SK-N-SH treated with all-trans-retinoic acid at 6 μM for 48 hours (cell line): Measurements from ENCODE around the gene TRIP4.

Experiments
- ATAC-seq: fragments of 200-7000 bp; cut with Tn5 transposase; 3 replicates; pipeline ENCODE4 v1.9.1; 2020; ENCODE audit warnings: mild to moderate bottlenecking, moderate library complexity
- ARNTL ChIP-seq: fragments of 450-650 bp; formaldehyde crosslinking; IDR thresholded peaks from 2 replicates; pipeline ENCODE4 v1.5.0; 2020; ENCODE audit warnings: low read depth, mild to moderate bottlenecking, moderate library complexity, borderline replicate concordance
- BACH2 ChIP-seq: fragments of 250-450 bp; sonication (Bioruptor Pico); IDR thresholded peaks from 2 replicates; pipeline ENCODE4 v1.9.0; 2021; ENCODE audit warnings: mild to moderate bottlenecking, borderline replicate concordance
- CSDC2 ChIP-seq: fragments of 250-450 bp; sonication (Bioruptor Pico); IDR thresholded peaks from 2 replicates; pipeline ENCODE4 v1.5.0; 2020; ENCODE audit warnings: mild to moderate bottlenecking, moderate library complexity
- ESRRG ChIP-seq: fragments of 250-450 bp; sonication (Bioruptor Pico); IDR thresholded peaks from 2 replicates; pipeline ENCODE4 v1.6.1; 2021; ENCODE audit warnings: mild to moderate bottlenecking
- GLIS3 ChIP-seq: fragments of 250-450 bp; sonication (Bioruptor Pico); IDR thresholded peaks from 2 replicates; pipeline ENCODE4 v1.5.0; 2020; ENCODE audit warnings: mild to moderate bottlenecking, moderate library complexity
- ISL1 ChIP-seq: fragments of 250-450 bp; sonication (Bioruptor Pico); IDR thresholded peaks from 2 replicates; pipeline ENCODE4 v2.1.2; 2022; ENCODE audit warnings: mild to moderate bottlenecking, moderate library complexity
- OSR1 ChIP-seq: fragments of 250-450 bp; sonication (Bioruptor Pico); IDR thresholded peaks from 2 replicates; pipeline ENCODE4 v1.8.0; 2022; ENCODE audit warnings: moderate library complexity, mild to moderate bottlenecking, inconsistent platforms
- PPARA ChIP-seq: fragments of 250-450 bp; sonication (Bioruptor Pico); IDR thresholded peaks from 2 replicates; pipeline ENCODE4 v1.5.0; 2020; ENCODE audit warnings: mild to moderate bottlenecking, borderline replicate concordance
- RARB ChIP-seq: fragments of 250-450 bp; sonication (Bioruptor Pico); IDR thresholded peaks from 2 replicates; pipeline ENCODE4 v1.8.0; 2021; ENCODE audit warnings: mild to moderate bottlenecking, moderate library complexity
- SNAI2 ChIP-seq: fragments of 250-450 bp; sonication (Bioruptor Pico); IDR thresholded peaks from 2 replicates; pipeline ENCODE4 v1.5.0; 2020; ENCODE audit warnings: mild to moderate bottlenecking, moderate library complexity
- TCF4 ChIP-seq: fragments of 250-450 bp; sonication (Bioruptor Pico); IDR thresholded peaks from 2 replicates; pipeline ENCODE4 v1.8.0; 2021; ENCODE audit warnings: mild to moderate bottlenecking, moderate library complexity, borderline replicate concordance
- TOX ChIP-seq: fragments of 250-450 bp; sonication (Bioruptor Pico); IDR thresholded peaks from 2 replicates; pipeline ENCODE4 v1.8.0; 2021; ENCODE audit warnings: mild to moderate bottlenecking, moderate library complexity, borderline replicate concordance
- ZC3H10 ChIP-seq: fragments of 250-450 bp; sonication (Bioruptor Pico); IDR thresholded peaks from 2 replicates; pipeline ENCODE4 v1.5.1; 2021; ENCODE audit warnings: mild to moderate bottlenecking, moderate library complexity
- ZFP3 ChIP-seq: fragments of 250-450 bp; sonication (Bioruptor Pico); IDR thresholded peaks from 2 replicates; pipeline ENCODE4 v1.5.0; 2020; ENCODE audit warnings: mild to moderate bottlenecking, moderate library complexity
- ZFP30 ChIP-seq: fragments of 450-650 bp; formaldehyde crosslinking; IDR thresholded peaks from 2 replicates; pipeline ENCODE4 v1.5.0; 2022; ENCODE audit warnings: mild to moderate bottlenecking, moderate library complexity
- ZNF565 ChIP-seq: fragments of 450-650 bp; formaldehyde crosslinking; conservative IDR thresholded peaks from 2 replicates; pipeline ENCODE4 v1.5.0; 2020; ENCODE audit warnings: low read depth, mild to moderate bottlenecking, moderate library complexity
- ZNF70 ChIP-seq: fragments of 450-650 bp; formaldehyde crosslinking; IDR thresholded peaks from 2 replicates; pipeline ENCODE4 v1.5.0; 2020; ENCODE audit warnings: mild to moderate bottlenecking, moderate library complexity
- ZNF8 ChIP-seq: fragments of 450-650 bp; formaldehyde crosslinking; IDR thresholded peaks from 2 replicates; pipeline ENCODE4 v1.5.0; 2020; ENCODE audit warnings: mild to moderate bottlenecking, moderate library complexity
- TF ChIP-seq, protein P1 (sequence below): fragments of 250-450 bp; sonication (Bioruptor Pico); IDR thresholded peaks from 2 replicates; pipeline ENCODE4 v1.8.0; 2021; ENCODE audit warnings: low read depth, mild to moderate bottlenecking, moderate library complexity, borderline replicate concordance
- TF ChIP-seq, protein P2 (sequence below): fragments of 250-450 bp; sonication (Bioruptor Pico); IDR thresholded peaks from 2 replicates; pipeline ENCODE4 v1.5.0; 2020; ENCODE audit warnings: mild to moderate bottlenecking, moderate library complexity
- TF ChIP-seq, protein P3 (sequence below): fragments of 250-450 bp; sonication (Bioruptor Pico); IDR thresholded peaks from 2 replicates; pipeline ENCODE4 v1.5.1; 2021; ENCODE audit warnings: mild to moderate bottlenecking, moderate library complexity
- TF ChIP-seq, protein P4 (sequence below): fragments of 250-450 bp; sonication (Bioruptor Pico); IDR thresholded peaks from 2 replicates; pipeline ENCODE4 v1.5.1; 2020; ENCODE audit warnings: low read depth, mild to moderate bottlenecking, moderate library complexity
- TF ChIP-seq, protein P5 (sequence below): fragments of 250-450 bp; sonication (Bioruptor Pico); IDR thresholded peaks from 2 replicates; pipeline ENCODE4 v1.8.0; 2020; ENCODE audit warnings: mild to moderate bottlenecking, moderate library complexity, borderline replicate concordance

The TRIP4 gene

DNA sequence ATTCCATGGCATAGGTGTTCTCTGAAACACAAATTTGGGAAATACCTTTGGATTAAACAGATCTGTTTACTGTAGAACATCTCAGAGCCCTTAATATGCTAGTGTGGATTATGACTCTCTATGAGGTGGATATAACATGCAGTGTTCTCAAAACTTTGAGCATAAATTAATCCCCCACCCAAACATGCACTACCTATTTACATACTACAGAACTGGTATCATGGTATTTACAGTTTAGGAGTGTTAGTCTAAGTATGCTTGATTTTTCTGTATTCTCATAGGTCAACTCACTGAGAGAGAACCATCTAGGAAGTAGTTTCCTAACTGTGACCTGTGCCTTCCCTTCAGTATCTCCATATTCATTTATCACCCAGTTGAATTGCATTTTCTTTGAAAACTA lies 41.8 kb downstream of the TRIP4 start:
- TF ChIP-seq SNAI2 (CRISPR knock-in tag) (no peak), ISL1 (CRISPR knock-in tag) (no peak), GLIS3 (CRISPR knock-in tag) (no peak)
- no peak for ATAC-seq

DNA sequence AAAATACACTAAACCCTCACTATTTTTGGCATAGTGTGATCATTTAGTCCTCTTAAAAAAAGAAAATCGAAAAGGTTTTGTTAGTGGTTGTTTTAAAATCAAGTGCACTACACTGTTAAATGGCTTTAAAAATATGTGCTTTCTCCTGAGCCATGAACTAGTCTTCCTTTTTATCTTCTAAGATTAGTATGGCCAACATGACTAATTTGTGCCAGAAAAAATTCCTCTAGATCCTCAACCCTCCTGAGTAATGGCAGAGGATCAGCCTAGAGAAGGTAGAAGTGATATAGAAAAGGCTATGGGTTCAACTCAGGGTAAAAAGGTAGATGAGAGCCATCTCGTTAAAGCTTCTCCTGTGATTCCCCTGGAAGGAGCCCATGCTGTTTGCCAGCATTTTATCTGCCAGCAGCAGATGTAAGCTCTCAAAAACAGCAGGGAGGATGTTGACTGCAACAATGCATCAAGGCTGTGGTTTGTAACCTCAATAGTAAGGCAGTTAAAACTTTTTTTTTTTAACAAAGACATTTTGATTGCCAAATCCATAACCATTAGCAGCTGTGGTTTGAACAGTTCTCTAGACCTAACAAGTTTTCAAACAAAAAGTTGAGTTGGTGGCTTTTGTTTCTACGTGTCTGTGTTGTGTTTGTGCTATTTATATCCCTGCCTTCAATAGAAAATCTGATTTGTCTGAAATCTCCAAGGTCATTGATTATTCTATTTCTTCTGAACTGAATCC lies 42.5 kb downstream of the TRIP4 start:
- TF ChIP-seq GLIS3 (CRISPR knock-in tag) (no peak), ARNTL (CRISPR knock-in tag) (no peak), OSR1 (no peak), ZNF565 (CRISPR knock-in tag) (no peak), PPARA (CRISPR knock-in tag) (no peak), CSDC2 (CRISPR knock-in tag) (no peak), ISL1 (CRISPR knock-in tag) (no peak), BACH2 (CRISPR knock-in tag) (no peak), RARB (CRISPR knock-in tag) (no peak), TCF4 (CRISPR knock-in tag) (no peak), ZNF8 (CRISPR knock-in tag) (no peak), ZNF70 (CRISPR knock-in tag) (no peak)
- TF ChIP-seq, protein P1, sequence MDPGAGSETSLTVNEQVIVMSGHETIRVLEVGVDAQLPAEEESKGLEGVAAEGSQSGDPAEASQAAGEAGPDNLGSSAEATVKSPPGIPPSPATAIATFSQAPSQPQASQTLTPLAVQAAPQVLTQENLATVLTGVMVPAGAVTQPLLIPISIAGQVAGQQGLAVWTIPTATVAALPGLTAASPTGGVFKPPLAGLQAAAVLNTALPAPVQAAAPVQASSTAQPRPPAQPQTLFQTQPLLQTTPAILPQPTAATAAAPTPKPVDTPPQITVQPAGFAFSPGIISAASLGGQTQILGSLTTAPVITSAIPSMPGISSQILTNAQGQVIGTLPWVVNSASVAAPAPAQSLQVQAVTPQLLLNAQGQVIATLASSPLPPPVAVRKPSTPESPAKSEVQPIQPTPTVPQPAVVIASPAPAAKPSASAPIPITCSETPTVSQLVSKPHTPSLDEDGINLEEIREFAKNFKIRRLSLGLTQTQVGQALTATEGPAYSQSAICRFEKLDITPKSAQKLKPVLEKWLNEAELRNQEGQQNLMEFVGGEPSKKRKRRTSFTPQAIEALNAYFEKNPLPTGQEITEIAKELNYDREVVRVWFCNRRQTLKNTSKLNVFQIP (CRISPR knock-in tag) = no peak
- TF ChIP-seq, protein P2, sequence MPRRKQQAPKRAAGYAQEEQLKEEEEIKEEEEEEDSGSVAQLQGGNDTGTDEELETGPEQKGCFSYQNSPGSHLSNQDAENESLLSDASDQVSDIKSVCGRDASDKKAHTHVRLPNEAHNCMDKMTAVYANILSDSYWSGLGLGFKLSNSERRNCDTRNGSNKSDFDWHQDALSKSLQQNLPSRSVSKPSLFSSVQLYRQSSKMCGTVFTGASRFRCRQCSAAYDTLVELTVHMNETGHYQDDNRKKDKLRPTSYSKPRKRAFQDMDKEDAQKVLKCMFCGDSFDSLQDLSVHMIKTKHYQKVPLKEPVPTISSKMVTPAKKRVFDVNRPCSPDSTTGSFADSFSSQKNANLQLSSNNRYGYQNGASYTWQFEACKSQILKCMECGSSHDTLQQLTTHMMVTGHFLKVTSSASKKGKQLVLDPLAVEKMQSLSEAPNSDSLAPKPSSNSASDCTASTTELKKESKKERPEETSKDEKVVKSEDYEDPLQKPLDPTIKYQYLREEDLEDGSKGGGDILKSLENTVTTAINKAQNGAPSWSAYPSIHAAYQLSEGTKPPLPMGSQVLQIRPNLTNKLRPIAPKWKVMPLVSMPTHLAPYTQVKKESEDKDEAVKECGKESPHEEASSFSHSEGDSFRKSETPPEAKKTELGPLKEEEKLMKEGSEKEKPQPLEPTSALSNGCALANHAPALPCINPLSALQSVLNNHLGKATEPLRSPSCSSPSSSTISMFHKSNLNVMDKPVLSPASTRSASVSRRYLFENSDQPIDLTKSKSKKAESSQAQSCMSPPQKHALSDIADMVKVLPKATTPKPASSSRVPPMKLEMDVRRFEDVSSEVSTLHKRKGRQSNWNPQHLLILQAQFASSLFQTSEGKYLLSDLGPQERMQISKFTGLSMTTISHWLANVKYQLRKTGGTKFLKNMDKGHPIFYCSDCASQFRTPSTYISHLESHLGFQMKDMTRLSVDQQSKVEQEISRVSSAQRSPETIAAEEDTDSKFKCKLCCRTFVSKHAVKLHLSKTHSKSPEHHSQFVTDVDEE (CRISPR knock-in tag) = no peak
- TF ChIP-seq, protein P3, sequence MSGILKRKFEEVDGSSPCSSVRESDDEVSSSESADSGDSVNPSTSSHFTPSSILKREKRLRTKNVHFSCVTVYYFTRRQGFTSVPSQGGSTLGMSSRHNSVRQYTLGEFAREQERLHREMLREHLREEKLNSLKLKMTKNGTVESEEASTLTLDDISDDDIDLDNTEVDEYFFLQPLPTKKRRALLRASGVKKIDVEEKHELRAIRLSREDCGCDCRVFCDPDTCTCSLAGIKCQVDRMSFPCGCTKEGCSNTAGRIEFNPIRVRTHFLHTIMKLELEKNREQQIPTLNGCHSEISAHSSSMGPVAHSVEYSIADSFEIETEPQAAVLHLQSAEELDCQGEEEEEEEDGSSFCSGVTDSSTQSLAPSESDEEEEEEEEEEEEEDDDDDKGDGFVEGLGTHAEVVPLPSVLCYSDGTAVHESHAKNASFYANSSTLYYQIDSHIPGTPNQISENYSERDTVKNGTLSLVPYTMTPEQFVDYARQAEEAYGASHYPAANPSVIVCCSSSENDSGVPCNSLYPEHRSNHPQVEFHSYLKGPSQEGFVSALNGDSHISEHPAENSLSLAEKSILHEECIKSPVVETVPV = no peak
- peak; percentile 88 for ATAC-seq

DNA sequence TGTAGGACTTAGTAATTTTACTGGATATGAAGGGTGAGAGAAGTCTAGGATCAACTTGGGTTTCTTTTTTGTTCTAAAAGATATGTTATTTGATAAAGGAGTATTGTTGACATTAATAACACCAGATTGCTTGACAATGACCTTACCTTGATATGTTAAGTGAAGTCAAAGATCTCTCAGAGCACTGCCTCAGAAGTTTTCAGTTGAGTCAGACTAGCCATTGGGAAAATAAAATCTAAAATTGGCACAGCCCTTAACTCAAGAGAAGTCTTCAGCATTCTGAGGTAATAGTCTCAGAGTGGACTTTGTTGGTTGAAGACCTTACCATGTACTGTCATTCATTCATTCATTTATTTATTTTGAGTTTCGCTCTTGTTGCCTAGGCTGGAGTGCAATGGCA lies 50.3 kb downstream of the TRIP4 start:
- no peak for TF ChIP-seq ZFP3
- TF ChIP-seq, protein P1 (CRISPR knock-in tag) = no peak
- TF ChIP-seq ISL1 (CRISPR knock-in tag) = no peak
- TF ChIP-seq PPARA (CRISPR knock-in tag) = no peak
- TF ChIP-seq TCF4 (CRISPR knock-in tag) = no peak
- no peak for TF ChIP-seq BACH2 (CRISPR knock-in tag)
- TF ChIP-seq ZC3H10 = no peak
- no peak for TF ChIP-seq ARNTL (CRISPR knock-in tag)
- no peak for TF ChIP-seq ESRRG
- TF ChIP-seq, protein P3 = no peak
- no peak for TF ChIP-seq ZNF565 (CRISPR knock-in tag)
- TF ChIP-seq, protein P4, sequence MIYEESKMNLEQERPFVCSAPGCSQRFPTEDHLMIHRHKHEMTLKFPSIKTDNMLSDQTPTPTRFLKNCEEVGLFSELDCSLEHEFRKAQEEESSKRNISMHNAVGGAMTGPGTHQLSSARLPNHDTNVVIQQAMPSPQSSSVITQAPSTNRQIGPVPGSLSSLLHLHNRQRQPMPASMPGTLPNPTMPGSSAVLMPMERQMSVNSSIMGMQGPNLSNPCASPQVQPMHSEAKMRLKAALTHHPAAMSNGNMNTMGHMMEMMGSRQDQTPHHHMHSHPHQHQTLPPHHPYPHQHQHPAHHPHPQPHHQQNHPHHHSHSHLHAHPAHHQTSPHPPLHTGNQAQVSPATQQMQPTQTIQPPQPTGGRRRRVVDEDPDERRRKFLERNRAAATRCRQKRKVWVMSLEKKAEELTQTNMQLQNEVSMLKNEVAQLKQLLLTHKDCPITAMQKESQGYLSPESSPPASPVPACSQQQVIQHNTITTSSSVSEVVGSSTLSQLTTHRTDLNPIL (CRISPR knock-in tag) = no peak
- TF ChIP-seq, protein P5, sequence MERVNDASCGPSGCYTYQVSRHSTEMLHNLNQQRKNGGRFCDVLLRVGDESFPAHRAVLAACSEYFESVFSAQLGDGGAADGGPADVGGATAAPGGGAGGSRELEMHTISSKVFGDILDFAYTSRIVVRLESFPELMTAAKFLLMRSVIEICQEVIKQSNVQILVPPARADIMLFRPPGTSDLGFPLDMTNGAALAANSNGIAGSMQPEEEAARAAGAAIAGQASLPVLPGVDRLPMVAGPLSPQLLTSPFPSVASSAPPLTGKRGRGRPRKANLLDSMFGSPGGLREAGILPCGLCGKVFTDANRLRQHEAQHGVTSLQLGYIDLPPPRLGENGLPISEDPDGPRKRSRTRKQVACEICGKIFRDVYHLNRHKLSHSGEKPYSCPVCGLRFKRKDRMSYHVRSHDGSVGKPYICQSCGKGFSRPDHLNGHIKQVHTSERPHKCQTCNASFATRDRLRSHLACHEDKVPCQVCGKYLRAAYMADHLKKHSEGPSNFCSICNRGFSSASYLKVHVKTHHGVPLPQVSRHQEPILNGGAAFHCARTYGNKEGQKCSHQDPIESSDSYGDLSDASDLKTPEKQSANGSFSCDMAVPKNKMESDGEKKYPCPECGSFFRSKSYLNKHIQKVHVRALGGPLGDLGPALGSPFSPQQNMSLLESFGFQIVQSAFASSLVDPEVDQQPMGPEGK = no peak
- no peak for TF ChIP-seq ZFP30 (CRISPR knock-in tag)
- TF ChIP-seq ZNF70 (CRISPR knock-in tag) = no peak
- no peak for TF ChIP-seq RARB (CRISPR knock-in tag)
- no peak for TF ChIP-seq TOX (CRISPR knock-in tag)
- no peak for TF ChIP-seq SNAI2 (CRISPR knock-in tag)
- no peak for TF ChIP-seq ZNF8 (CRISPR knock-in tag)
- ATAC-seq = no peak
